CD14-positive monocyte (primary cell): ENCODE results near the gene KIF3B. TPM values are rescaled to one million over a fixed set of nuclear protein-coding genes. Genes with fewer than 3 reads are reported as not detected.

Source experiments
- DNase-seq, 3 donors: peaks; one replicate each; pipeline ENCODE4 v3.0.0-alpha.2; 2011 to 2022
- H2AFZ ChIP-seq: 2 replicates; pipeline ENCODE4 v1.6.0; 2012; ENCODE audit warnings: mild to moderate bottlenecking, low read depth, low read length, inconsistent platforms; ENCODE audit not compliant: insufficient read depth, poor library complexity, severe bottlenecking
- H3K27ac ChIP-seq, 2 donors: 1 replicate in 1 of 2; 2 replicates in 1 of 2; pipeline ENCODE4 v1.5.1; 2012 to 2013; ENCODE audit warnings: low read length in 2 of 2, control low read depth in 1 of 2, inconsistent platforms in 1 of 2, low read depth in 1 of 2, mild to moderate bottlenecking in 1 of 2
- H3K27me3 ChIP-seq, 2 donors: one replicate each; pipeline versions ENCODE4 v1.6.0 to v1.6.1; 2011 to 2013; ENCODE audit warnings: low read length in 2 of 2; ENCODE audit not compliant: control insufficient read depth in 2 of 2, insufficient read depth in 2 of 2
- H3K36me3 ChIP-seq, 2 donors: replicated peaks in 1 of 2; 1 replicate in 1 of 2; 2 replicates in 1 of 2; pipeline versions ENCODE4 v1.5.1 to v1.6.1; 2012 to 2013; ENCODE audit warnings: low read length in 2 of 2, control low read depth in 1 of 2, inconsistent platforms in 1 of 2, mild to moderate bottlenecking in 1 of 2; ENCODE audit not compliant: insufficient read depth in 2 of 2, control insufficient read depth in 1 of 2
- H3K4me1 ChIP-seq, 2 donors: 1 replicate in 1 of 2; 2 replicates in 1 of 2; pipeline versions ENCODE4 v1.5.1 to v1.6.1; 2012 to 2013; ENCODE audit warnings: low read length in 2 of 2, control low read depth in 1 of 2, inconsistent platforms in 1 of 2, mild to moderate bottlenecking in 1 of 2, moderate library complexity in 1 of 2; ENCODE audit not compliant: insufficient read depth in 2 of 2, control insufficient read depth in 1 of 2
- H3K4me2 ChIP-seq: replicated peaks from 2 replicates; pipeline ENCODE3; 2012; ENCODE audit warnings: low read length, moderate library complexity, mild to moderate bottlenecking; ENCODE audit not compliant: poor library complexity, severe bottlenecking; ENCODE audit errors: extremely low read depth
- H3K4me3 ChIP-seq, 3 experiments: fragments of 200-600 bp in 1 of 3; sonication (generic) in 1 of 3; replicated peaks in 1 of 3; 1 replicate in 2 of 3; 2 replicates in 1 of 3; pipeline ENCODE4 v1.5.1; 2011 to 2013; ENCODE audit warnings: low read length in 3 of 3, mild to moderate bottlenecking in 3 of 3, control low read depth in 2 of 3, low read depth in 2 of 3, inconsistent platforms in 1 of 3, moderate library complexity in 1 of 3
- H3K79me2 ChIP-seq: 2 replicates; pipeline ENCODE4 v1.6.0; 2012; ENCODE audit warnings: mild to moderate bottlenecking, control low read depth, inconsistent platforms, low read length, moderate library complexity; ENCODE audit not compliant: insufficient read depth
- H3K9ac ChIP-seq: 2 replicates; pipeline ENCODE4 v1.6.0; 2017; ENCODE audit warnings: low read length, mild to moderate bottlenecking; ENCODE audit not compliant: insufficient read depth, poor library complexity, severe bottlenecking
- H3K9me3 ChIP-seq, 2 donors: replicated peaks in 1 of 2; 1 replicate in 1 of 2; 2 replicates in 1 of 2; pipeline versions ENCODE4 v1.5.1 to v1.6.1; 2012 to 2013; ENCODE audit warnings: low read length in 2 of 2, control low read depth in 1 of 2; ENCODE audit not compliant: control insufficient read depth in 1 of 2, insufficient read depth in 1 of 2
- H4K20me1 ChIP-seq: 2 replicates; pipeline ENCODE4 v1.6.0; 2012; ENCODE audit warnings: mild to moderate bottlenecking, low read length, control low read depth, moderate library complexity; ENCODE audit not compliant: insufficient read depth
- H3K27ac Mint-ChIP-seq, 7 donors: one replicate each; pipeline ENCODE4 v1.8.0; 2020; ENCODE audit warnings: mild to moderate bottlenecking in 7 of 7, mixed read lengths in 7 of 7, moderate library complexity in 6 of 7, inconsistent platforms in 2 of 7
- H3K27me3 Mint-ChIP-seq, 3 donors: one replicate each; pipeline ENCODE4 v1.8.0; 2021 to 2022; ENCODE audit warnings: low read depth in 3 of 3, mild to moderate bottlenecking in 3 of 3, mixed read lengths in 3 of 3, moderate library complexity in 3 of 3, inconsistent platforms in 1 of 3
- H3K36me3 Mint-ChIP-seq, 2 donors: one replicate each; pipeline ENCODE4 v1.8.0; 2020; ENCODE audit warnings: mixed read lengths in 2 of 2, inconsistent platforms in 1 of 2, mild to moderate bottlenecking in 1 of 2
- H3K4me1 Mint-ChIP-seq: one replicate; pipeline ENCODE4 v1.8.0; 2020; ENCODE audit warnings: mild to moderate bottlenecking, mixed read lengths
- H3K4me3 Mint-ChIP-seq, 2 donors: one replicate each; pipeline ENCODE4 v1.8.0; 2020; ENCODE audit warnings: mild to moderate bottlenecking in 2 of 2, mixed read lengths in 2 of 2, moderate library complexity in 1 of 2
- H3K9me3 Mint-ChIP-seq, 7 donors: one replicate each; pipeline ENCODE4 v1.8.0; 2020 to 2022; ENCODE audit warnings: mixed read lengths in 7 of 7, mild to moderate bottlenecking in 6 of 7, moderate library complexity in 6 of 7, inconsistent platforms in 2 of 7
- WGBS: methylation state at CpG from one replicate; pipeline ENCODE4 v1.1.5; 2013; ENCODE audit warnings: missing lambda C conversion rate; ENCODE audit not compliant: insufficient coverage; 5-methylcytosine and 5-hydroxymethylcytosine counted together
- intact Hi-C, 2 donors: fragments of 100-400 bp; cut with micrococcal nuclease; formaldehyde crosslinking; loops; one replicate each; pipeline versions ENCODE4 v1.15.0 to v1.15.1; 2023
- polyA plus RNA-seq, 3 donors: library from polyadenylated mRNA; depleted of rRNA in 1 of 3; unstranded in 2 of 3; stranded (reverse) in 1 of 3; fragments of 300-500 nt in 2 of 3; fragments of >200 nt in 1 of 3; fragmentation: Illumina TruSeq in 2 of 3; gene quantifications; 1 replicate in 2 of 3; 2 replicates in 1 of 3; pipeline ENCODE4 v1.2.3, GENCODE V29; 2012 to 2021
- TF ChIP-seq, protein P1 (sequence below): fragments of 200-600 bp; IDR thresholded peaks from one replicate; pipeline ENCODE4 v1.8.0; 2022; ENCODE audit warnings: antibody characterized with exemption, mild to moderate bottlenecking

The KIF3B gene
- polyA plus RNA-seq, 3 donors = 1.5 to 7.5 (median 3.4) TPM

DNA sequence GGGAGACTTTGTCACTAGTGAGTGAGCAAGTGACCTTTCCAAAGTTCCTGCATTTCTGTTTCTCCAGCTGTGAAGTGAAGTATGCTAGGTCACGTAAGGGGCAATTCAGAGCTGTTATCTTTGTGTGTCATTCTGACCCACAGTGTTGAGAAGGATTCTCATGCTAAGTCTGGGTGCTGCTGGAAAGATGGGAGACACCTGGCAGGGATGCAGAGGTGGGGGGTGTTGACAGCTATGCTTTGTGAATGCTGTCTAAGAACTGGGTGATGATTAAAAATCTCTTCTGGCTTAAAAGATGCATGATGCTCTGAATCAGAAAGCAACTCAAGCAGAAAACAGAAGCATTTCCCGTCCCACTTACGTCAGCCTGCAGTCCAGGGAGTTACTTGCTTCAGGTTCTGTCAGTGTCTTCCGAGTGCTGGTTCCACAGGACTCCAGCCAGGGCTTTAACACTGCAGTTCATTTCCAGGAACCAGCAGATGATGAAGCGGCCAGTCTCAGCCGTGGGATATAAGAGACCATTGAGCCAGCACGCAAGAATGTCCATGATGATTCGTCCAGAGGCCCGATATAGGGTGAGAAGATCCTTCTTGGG is 49.7 kb downstream of the KIF3B start:
- TF ChIP-seq, protein P1, sequence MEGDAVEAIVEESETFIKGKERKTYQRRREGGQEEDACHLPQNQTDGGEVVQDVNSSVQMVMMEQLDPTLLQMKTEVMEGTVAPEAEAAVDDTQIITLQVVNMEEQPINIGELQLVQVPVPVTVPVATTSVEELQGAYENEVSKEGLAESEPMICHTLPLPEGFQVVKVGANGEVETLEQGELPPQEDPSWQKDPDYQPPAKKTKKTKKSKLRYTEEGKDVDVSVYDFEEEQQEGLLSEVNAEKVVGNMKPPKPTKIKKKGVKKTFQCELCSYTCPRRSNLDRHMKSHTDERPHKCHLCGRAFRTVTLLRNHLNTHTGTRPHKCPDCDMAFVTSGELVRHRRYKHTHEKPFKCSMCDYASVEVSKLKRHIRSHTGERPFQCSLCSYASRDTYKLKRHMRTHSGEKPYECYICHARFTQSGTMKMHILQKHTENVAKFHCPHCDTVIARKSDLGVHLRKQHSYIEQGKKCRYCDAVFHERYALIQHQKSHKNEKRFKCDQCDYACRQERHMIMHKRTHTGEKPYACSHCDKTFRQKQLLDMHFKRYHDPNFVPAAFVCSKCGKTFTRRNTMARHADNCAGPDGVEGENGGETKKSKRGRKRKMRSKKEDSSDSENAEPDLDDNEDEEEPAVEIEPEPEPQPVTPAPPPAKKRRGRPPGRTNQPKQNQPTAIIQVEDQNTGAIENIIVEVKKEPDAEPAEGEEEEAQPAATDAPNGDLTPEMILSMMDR = no peak
- Mint-ChIP-seq H3K27me3 (no peaks in the 10 kb centered on the region), H3K9me3 (no peaks in the 10 kb centered on the region), H3K27ac (peak overlapping the region in 1 of 7 donors; percentile 42), H3K36me3 (peaks cover 41 to 59% of the 10 kb centered on the region in 2 donors), H3K4me3 (no peak overlapping the region), H3K4me1 (no peaks in the 10 kb centered on the region)
- 97% methylated on average over 7 of the region's 9 CpGs for WGBS
- H4K20me1 ChIP-seq = no peaks in the 10 kb centered on the region
- H3K4me2 ChIP-seq = no peak overlapping the region
- no peak for DNase-seq
- peaks cover 33 to 51% of the 10 kb centered on the region in 2 donors for H3K36me3 ChIP-seq
- no peak overlapping the region for H3K4me3 ChIP-seq
- no peak overlapping the region for H2AFZ ChIP-seq
- H3K9ac ChIP-seq = no peak overlapping the region
- H3K27ac ChIP-seq = no peak overlapping the region
- H3K9me3 ChIP-seq = no peaks in the 10 kb centered on the region
- no peaks in the 10 kb centered on the region for H3K79me2 ChIP-seq
- intact Hi-C loops = no loop called here
- no peaks in the 10 kb centered on the region for H3K4me1 ChIP-seq
- H3K27me3 ChIP-seq = no peaks in the 10 kb centered on the region

DNA sequence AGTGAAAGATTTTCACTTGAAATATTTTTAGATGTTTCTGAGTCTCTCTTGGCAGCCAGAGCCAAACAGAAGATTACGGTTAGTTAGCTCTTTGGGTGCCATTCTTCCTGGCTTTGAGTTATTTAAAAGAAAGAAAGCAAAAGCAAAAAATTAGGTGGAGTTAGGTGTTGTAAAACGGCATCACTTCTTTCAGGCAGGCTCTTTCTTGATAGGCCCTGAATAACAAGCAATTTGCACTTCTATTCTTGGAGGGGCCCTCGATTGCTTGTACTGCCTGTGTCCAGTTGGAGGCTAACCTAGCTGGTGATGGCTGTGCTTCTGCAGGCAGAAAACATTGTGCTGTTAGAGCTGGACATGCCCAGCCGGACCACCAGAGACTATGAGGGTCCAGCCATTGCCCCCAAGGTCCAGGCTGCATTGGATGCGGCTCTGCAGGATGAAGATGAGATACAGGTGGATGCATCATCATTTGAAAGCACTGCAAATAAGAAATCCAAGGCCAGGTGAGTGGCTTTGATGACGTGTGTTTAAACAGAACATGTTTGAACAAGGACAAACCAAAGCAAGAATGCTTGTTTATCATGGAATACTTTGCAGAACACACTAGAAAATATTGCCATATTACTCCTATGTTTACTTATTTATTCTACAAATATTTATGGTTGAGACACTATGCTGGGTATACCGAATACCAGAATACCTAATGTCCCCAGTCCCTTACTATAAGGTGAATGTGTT is 52.5 kb downstream of the KIF3B start:
- Mint-ChIP-seq H3K4me1 (peaks cover 15% of the 10 kb centered on the region), H3K27me3 (no peaks in the 10 kb centered on the region), H3K36me3 (peaks cover 49 to 74% of the 10 kb centered on the region in 2 donors), H3K27ac (no peak overlapping the region), H3K9me3 (no peaks in the 10 kb centered on the region), H3K4me3 (no peak overlapping the region)
- Histone ChIP-seq H3K9ac (no peak overlapping the region), H3K27me3 (no peaks in the 10 kb centered on the region), H3K36me3 (peaks cover 37 to 62% of the 10 kb centered on the region in 2 donors), H3K4me3 (no peak overlapping the region), H3K79me2 (no peaks in the 10 kb centered on the region), H2AFZ (no peak overlapping the region), H3K4me2 (no peak overlapping the region), H3K4me1 (peaks cover 11 to 15% of the 10 kb centered on the region in 2 donors), H4K20me1 (no peaks in the 10 kb centered on the region), H3K27ac (no peak overlapping the region), H3K9me3 (no peaks in the 10 kb centered on the region)
- TF ChIP-seq, protein P1 = no peak
- WGBS = 97% methylated on average over 5 of the region's 7 CpGs
- DNase-seq = no peak
- intact Hi-C loops = no loop called here
